Measurements from ENCODE around the gene LINC01488.

LINC01488 gene

GRCh38 chr11:69513196-69513595 lies 31.7 kb downstream of the LINC01488 start:
- DNase-seq: no peak

- no peak for DNase-seq
Observed at GRCh38 chr11:69513663-69514224, 32.3 kb downstream of the LINC01488 start.

GRCh38 chr11:69514771-69515170 lies 33.3 kb downstream of the LINC01488 start:
- DNase-seq: no peak

- peak; percentile 95 for DNase-seq
Observed at GRCh38 chr11:69515271-69516245, 34.1 kb downstream of the LINC01488 start.

GRCh38 chr11:69516526-69516925 lies 35.1 kb downstream of the LINC01488 start:
- DNase-seq: no peak

GRCh38 chr11:69518081-69518950 lies 36.9 kb downstream of the LINC01488 start:
- DNase-seq: no peak

GRCh38 chr11:69520186-69520916 lies 38.9 kb downstream of the LINC01488 start:
- DNase-seq: peak; percentile 16

- DNase-seq: no peak
Observed at GRCh38 chr11:69521457-69521856, 40.0 kb downstream of the LINC01488 start.

GRCh38 chr11:69523453-69523852 lies 42.0 kb downstream of the LINC01488 start:
- DNase-seq: no peak

- DNase-seq: no peak
Observed at GRCh38 chr11:69524291-69524882, 42.9 kb downstream of the LINC01488 start.

GRCh38 chr11:69524991-69525411 lies 43.5 kb downstream of the LINC01488 start:
- no peak for DNase-seq

- DNase-seq: no peak
Observed at GRCh38 chr11:69525516-69526452, 44.3 kb downstream of the LINC01488 start.

- no peak for DNase-seq
Observed at GRCh38 chr11:69526453-69526810, 45.0 kb downstream of the LINC01488 start.

GRCh38 chr11:69529001-69529400 lies 47.5 kb downstream of the LINC01488 start:
- DNase-seq: no peak

GRCh38 chr11:69530278-69531070 lies 49.0 kb downstream of the LINC01488 start:
- DNase-seq: peak; percentile 92

GRCh38 chr11:69531071-69531716 lies 49.7 kb downstream of the LINC01488 start:
- no peak for DNase-seq

GRCh38 chr11:69531717-69532088 lies 50.2 kb downstream of the LINC01488 start:
- DNase-seq: no peak

GRCh38 chr11:69533296-69534165 lies 52.1 kb downstream of the LINC01488 start:
- no peak for DNase-seq

- no peak for DNase-seq
Observed at GRCh38 chr11:69534166-69534530, 52.7 kb downstream of the LINC01488 start.

Data from MV-4-11 (cell line).